Measurements from ENCODE around the gene OPRM1.

OPRM1 gene

GRCh38 chr6:154202958-154203357 is 163.9 kb downstream of the OPRM1 start:
- DNase-seq (ENCODE audit: low read depth in 2 of 2) = no peak

- DNase-seq (ENCODE audit: low read depth in 2 of 2) = no peak
Measured at GRCh38 chr6:154206141-154206540, 167.1 kb downstream of the OPRM1 start.

GRCh38 chr6:154206996-154207395 is 168.0 kb downstream of the OPRM1 start:
- DNase-seq (ENCODE audit: low read depth in 2 of 2) = no peak

- no peak for DNase-seq (ENCODE audit: low read depth in 2 of 2)
Measured at GRCh38 chr6:154209555-154209954, 170.5 kb downstream of the OPRM1 start.

- DNase-seq (ENCODE audit: low read depth in 2 of 2) = no peak
Measured at GRCh38 chr6:154210678-154211077, 171.6 kb downstream of the OPRM1 start.

GRCh38 chr6:154213782-154214181 is 174.7 kb downstream of the OPRM1 start:
- no peak for DNase-seq (ENCODE audit: low read depth in 2 of 2)

GRCh38 chr6:154218301-154218700 is 179.3 kb downstream of the OPRM1 start:
- no peak for DNase-seq (ENCODE audit: low read depth in 2 of 2)

- no peak for DNase-seq (ENCODE audit: low read depth in 2 of 2)
Measured at GRCh38 chr6:154218787-154219186, 179.7 kb downstream of the OPRM1 start.

GRCh38 chr6:154219250-154219649 is 180.2 kb downstream of the OPRM1 start:
- no peak for DNase-seq (ENCODE audit: low read depth in 2 of 2)

GRCh38 chr6:154222716-154223115 is 183.7 kb downstream of the OPRM1 start:
- DNase-seq (ENCODE audit: low read depth in 2 of 2) = no peak

- DNase-seq (ENCODE audit: low read depth in 2 of 2) = no peak
Measured at GRCh38 chr6:154223296-154223695, 184.3 kb downstream of the OPRM1 start.

GRCh38 chr6:154226461-154226860 is 187.4 kb downstream of the OPRM1 start:
- no peak for DNase-seq (ENCODE audit: low read depth in 2 of 2)

GRCh38 chr6:154227862-154228520 is 189.0 kb downstream of the OPRM1 start:
- DNase-seq (ENCODE audit: low read depth in 2 of 2) = no peak

GRCh38 chr6:154228521-154228905 is 189.5 kb downstream of the OPRM1 start:
- DNase-seq (ENCODE audit: low read depth in 2 of 2) = no peak

- DNase-seq (ENCODE audit: low read depth in 2 of 2) = no peak
Measured at GRCh38 chr6:154229786-154230185, 190.7 kb downstream of the OPRM1 start.

GRCh38 chr6:154230393-154230792 is 191.4 kb downstream of the OPRM1 start:
- DNase-seq (ENCODE audit: low read depth in 2 of 2) = no peak

GRCh38 chr6:154230910-154231595 is 192.0 kb downstream of the OPRM1 start:
- DNase-seq (ENCODE audit: low read depth in 2 of 2) = no peak

- no peak for DNase-seq (ENCODE audit: low read depth in 2 of 2)
Measured at GRCh38 chr6:154232013-154232910, 193.2 kb downstream of the OPRM1 start.

GRCh38 chr6:154233383-154233782 is 194.3 kb downstream of the OPRM1 start:
- no peak for DNase-seq (ENCODE audit: low read depth in 2 of 2)

- DNase-seq (ENCODE audit: low read depth in 2 of 2) = no peak
Measured at GRCh38 chr6:154234019-154234772, 195.2 kb downstream of the OPRM1 start.

- no peak for DNase-seq (ENCODE audit: low read depth in 2 of 2)
Measured at GRCh38 chr6:154236646-154237301, 197.7 kb downstream of the OPRM1 start.

Data from fibroblast of skin of left biceps (primary cell).